ENCODE measurements around the gene MCIDAS. TPM values are rescaled to one million over a fixed set of nuclear protein-coding genes. Genes with fewer than 3 reads are reported as not detected.

Gene MCIDAS
- total RNA-seq, 1 experiment from 2014 or later = 6.4 TPM

DNA sequence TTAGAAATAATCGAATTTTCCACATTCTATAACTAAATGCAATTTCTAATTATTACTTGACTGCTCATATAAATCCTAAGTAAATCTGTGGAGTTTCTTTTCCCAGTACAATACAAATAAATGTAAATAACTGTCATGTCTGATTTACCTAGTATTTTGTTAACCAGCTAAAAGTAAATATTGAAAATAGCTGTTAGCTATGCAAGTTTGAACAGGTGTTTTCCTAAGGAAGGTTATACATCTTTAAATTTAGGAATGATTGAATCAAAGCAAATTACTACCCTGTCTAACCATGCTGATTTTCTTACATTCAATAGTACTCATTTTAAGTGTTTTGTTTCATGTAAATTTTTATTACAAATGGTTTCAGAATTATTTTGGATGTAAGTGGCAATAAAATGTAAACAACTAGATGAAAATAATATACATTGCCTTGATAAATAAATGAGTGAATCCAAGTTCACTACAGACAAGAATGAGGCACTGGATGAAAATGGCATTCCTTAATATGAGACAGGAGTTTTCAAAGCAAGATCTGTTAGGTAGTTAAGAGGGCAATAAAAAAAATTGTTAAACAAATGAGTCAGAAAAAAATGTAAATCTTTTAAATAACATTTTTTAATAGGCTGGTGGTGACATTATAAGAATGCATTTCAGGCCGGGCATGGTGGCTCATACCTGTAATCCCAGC lies 15.8 kb downstream of the MCIDAS start:
- H3K4me3 ChIP-seq (replicated peaks in 1 of 2; ENCODE audit: low read depth in 1 of 2, low read length in 2 of 2) = no peak overlapping the region
- no peak overlapping the region for H3K9ac ChIP-seq (ENCODE audit: low read length)
- ATAC-seq (no peak), DNase-seq (ENCODE audit: low read depth, low spot score) (no peak)
- H4K20me1 ChIP-seq (ENCODE audit: insufficient read depth) = no peaks in the 10 kb centered on the region
- no peaks in the 10 kb centered on the region for H3K36me3 ChIP-seq (ENCODE audit: control insufficient read depth in 1 of 2, insufficient read depth in 2 of 2, low read length in 2 of 2)
- H3K4me1 ChIP-seq (ENCODE audit: control insufficient read depth in 1 of 2, insufficient read depth in 2 of 2, low read length in 2 of 2) = no peaks in the 10 kb centered on the region
- intact Hi-C loops (cut with micrococcal nuclease) = no loop called here
- H3K27me3 ChIP-seq (ENCODE audit: insufficient read depth, low read length) = no peaks in the 10 kb centered on the region
- POLR2A ChIA-PET = no interaction called here
- CTCF ChIA-PET = no interaction called here
- no peaks in the 10 kb centered on the region for H3K79me2 ChIP-seq (ENCODE audit: insufficient read depth, low read length)
- H3K9me2 ChIP-seq (ENCODE audit: insufficient read depth) = 0 out of 2 replicates have a peak, but pooled peaks cover 3% of the 10 kb centered on the region
- H3K27ac ChIP-seq (ENCODE audit: low read depth, low read length) = no peak overlapping the region
- H2AFZ ChIP-seq (ENCODE audit: low read depth, low read length, poor library complexity, severe bottlenecking) = no peak overlapping the region
- BruUV-seq (replicated peaks) = no TSS peak
- TF ChIP-seq ZFX (IDR thresholded peaks at IDR 0.05) = no peak
- no peak for TF ChIP-seq EGR1 (IDR thresholded peaks at IDR 0.05; ENCODE audit: low read depth)
- no peak for TF ChIP-seq ZNF274 (IDR thresholded peaks at IDR 0.05; ENCODE audit: low read depth, low read length)
- TF ChIP-seq POLR2A (IDR thresholded peaks at IDR 0.05; ENCODE audit: borderline replicate concordance, extremely low read depth, insufficient read depth, insufficient read length) = no peak
- no peak overlapping the region for H3K4me2 ChIP-seq (ENCODE audit: low read length)
- H3K9me3 ChIP-seq (ENCODE audit: control insufficient read depth in 1 of 2, insufficient read depth in 1 of 2, low read depth in 1 of 2, low read length in 2 of 2) = no peaks in the 10 kb centered on the region
- RAD21 ChIA-PET (ENCODE audit: low non-redundant PET in 1 of 2, low total read pairs in 2 of 2, uncharacterized antibody in 2 of 2, unreplicated experiment in 2 of 2) = no interaction called here

DNA sequence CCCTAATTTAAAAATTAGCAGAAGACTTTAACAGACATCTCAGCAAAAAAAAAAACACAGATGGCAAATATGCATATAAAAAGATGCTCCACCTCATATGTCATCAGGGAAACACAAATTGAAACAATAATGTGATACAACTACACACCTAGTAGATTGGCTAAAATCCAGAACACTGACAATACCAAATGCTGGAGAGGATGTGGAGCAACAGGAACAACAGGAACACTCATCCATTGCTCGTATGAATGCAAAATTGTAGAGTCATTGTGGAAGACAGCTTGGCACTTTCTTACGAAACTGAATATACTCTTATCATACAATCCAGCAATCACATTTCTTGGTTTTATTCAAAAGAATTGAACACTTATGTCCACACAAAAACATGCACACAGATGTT lies 22.1 kb downstream of the MCIDAS start:
- no peak for ATAC-seq
- Histone ChIP-seq H3K9me2 (ENCODE audit: insufficient read depth) (0 out of 2 replicates have a peak, but pooled peaks cover 3% of the 10 kb centered on the region), H3K4me3 (replicated peaks in 1 of 2; ENCODE audit: low read depth in 1 of 2, low read length in 2 of 2) (no peak overlapping the region), H4K20me1 (ENCODE audit: insufficient read depth) (no peaks in the 10 kb centered on the region), H3K79me2 (ENCODE audit: insufficient read depth, low read length) (no peaks in the 10 kb centered on the region), H3K36me3 (ENCODE audit: control insufficient read depth in 1 of 2, insufficient read depth in 2 of 2, low read length in 2 of 2) (no peaks in the 10 kb centered on the region), H3K27ac (ENCODE audit: low read depth, low read length) (no peak overlapping the region), H3K27me3 (ENCODE audit: insufficient read depth, low read length) (no peaks in the 10 kb centered on the region), H3K4me1 (ENCODE audit: control insufficient read depth in 1 of 2, insufficient read depth in 2 of 2, low read length in 2 of 2) (no peaks in the 10 kb centered on the region), H3K4me2 (ENCODE audit: low read length) (no peak overlapping the region), H3K9me3 (ENCODE audit: control insufficient read depth in 1 of 2, insufficient read depth in 1 of 2, low read depth in 1 of 2, low read length in 2 of 2) (no peaks in the 10 kb centered on the region), H2AFZ (ENCODE audit: low read depth, low read length, poor library complexity, severe bottlenecking) (no peak overlapping the region), H3K9ac (ENCODE audit: low read length) (no peak overlapping the region)
- POLR2A ChIA-PET = no interaction called here
- RAD21 ChIA-PET (ENCODE audit: low non-redundant PET in 1 of 2, low total read pairs in 2 of 2, uncharacterized antibody in 2 of 2, unreplicated experiment in 2 of 2) = no interaction called here
- intact Hi-C loops (cut with micrococcal nuclease) = no loop called here
- BruUV-seq (replicated peaks) = no TSS peak
- no peak for DNase-seq (ENCODE audit: low read depth, low spot score)
- CTCF ChIA-PET = no interaction called here
- TF ChIP-seq FOSL1 (IDR thresholded peaks at IDR 0.05; ENCODE audit: low read depth) (no peak), ZNF274 (IDR thresholded peaks at IDR 0.05; ENCODE audit: low read depth, low read length) (no peak), YY1 (IDR thresholded peaks at IDR 0.05; ENCODE audit: extremely low read depth, insufficient replicate concordance, low read depth, low read length) (no peak), TCF7L2 (IDR thresholded peaks at IDR 0.05; ENCODE audit: borderline replicate concordance, extremely low read depth, insufficient read depth, insufficient read length) (no peak), MAX (IDR thresholded peaks at IDR 0.05) (no peak), SRF (IDR thresholded peaks at IDR 0.05; ENCODE audit: low read depth) (no peak), EZH2phosphoT487 (IDR thresholded peaks at IDR 0.05; ENCODE audit: borderline replicate concordance) (no peak), CEBPB (IDR thresholded peaks at IDR 0.05; ENCODE audit: low read depth) (no peak), RAD21 (IDR thresholded peaks at IDR 0.05; ENCODE audit: low read depth) (no peak), SIN3A (IDR thresholded peaks at IDR 0.05; ENCODE audit: low read depth) (no peak)
- TF ChIP-seq, protein P1, sequence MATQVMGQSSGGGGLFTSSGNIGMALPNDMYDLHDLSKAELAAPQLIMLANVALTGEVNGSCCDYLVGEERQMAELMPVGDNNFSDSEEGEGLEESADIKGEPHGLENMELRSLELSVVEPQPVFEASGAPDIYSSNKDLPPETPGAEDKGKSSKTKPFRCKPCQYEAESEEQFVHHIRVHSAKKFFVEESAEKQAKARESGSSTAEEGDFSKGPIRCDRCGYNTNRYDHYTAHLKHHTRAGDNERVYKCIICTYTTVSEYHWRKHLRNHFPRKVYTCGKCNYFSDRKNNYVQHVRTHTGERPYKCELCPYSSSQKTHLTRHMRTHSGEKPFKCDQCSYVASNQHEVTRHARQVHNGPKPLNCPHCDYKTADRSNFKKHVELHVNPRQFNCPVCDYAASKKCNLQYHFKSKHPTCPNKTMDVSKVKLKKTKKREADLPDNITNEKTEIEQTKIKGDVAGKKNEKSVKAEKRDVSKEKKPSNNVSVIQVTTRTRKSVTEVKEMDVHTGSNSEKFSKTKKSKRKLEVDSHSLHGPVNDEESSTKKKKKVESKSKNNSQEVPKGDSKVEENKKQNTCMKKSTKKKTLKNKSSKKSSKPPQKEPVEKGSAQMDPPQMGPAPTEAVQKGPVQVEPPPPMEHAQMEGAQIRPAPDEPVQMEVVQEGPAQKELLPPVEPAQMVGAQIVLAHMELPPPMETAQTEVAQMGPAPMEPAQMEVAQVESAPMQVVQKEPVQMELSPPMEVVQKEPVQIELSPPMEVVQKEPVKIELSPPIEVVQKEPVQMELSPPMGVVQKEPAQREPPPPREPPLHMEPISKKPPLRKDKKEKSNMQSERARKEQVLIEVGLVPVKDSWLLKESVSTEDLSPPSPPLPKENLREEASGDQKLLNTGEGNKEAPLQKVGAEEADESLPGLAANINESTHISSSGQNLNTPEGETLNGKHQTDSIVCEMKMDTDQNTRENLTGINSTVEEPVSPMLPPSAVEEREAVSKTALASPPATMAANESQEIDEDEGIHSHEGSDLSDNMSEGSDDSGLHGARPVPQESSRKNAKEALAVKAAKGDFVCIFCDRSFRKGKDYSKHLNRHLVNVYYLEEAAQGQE (IDR thresholded peaks at IDR 0.05; ENCODE audit: low read depth) = no peak
- TF ChIP-seq, protein P2, sequence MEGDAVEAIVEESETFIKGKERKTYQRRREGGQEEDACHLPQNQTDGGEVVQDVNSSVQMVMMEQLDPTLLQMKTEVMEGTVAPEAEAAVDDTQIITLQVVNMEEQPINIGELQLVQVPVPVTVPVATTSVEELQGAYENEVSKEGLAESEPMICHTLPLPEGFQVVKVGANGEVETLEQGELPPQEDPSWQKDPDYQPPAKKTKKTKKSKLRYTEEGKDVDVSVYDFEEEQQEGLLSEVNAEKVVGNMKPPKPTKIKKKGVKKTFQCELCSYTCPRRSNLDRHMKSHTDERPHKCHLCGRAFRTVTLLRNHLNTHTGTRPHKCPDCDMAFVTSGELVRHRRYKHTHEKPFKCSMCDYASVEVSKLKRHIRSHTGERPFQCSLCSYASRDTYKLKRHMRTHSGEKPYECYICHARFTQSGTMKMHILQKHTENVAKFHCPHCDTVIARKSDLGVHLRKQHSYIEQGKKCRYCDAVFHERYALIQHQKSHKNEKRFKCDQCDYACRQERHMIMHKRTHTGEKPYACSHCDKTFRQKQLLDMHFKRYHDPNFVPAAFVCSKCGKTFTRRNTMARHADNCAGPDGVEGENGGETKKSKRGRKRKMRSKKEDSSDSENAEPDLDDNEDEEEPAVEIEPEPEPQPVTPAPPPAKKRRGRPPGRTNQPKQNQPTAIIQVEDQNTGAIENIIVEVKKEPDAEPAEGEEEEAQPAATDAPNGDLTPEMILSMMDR (IDR thresholded peaks at IDR 0.05 in 2 of 3, conservative IDR thresholded peaks at IDR 0.05 in 1 of 3; ENCODE audit: borderline replicate concordance in 1 of 3, insufficient read depth in 1 of 3, low read depth in 2 of 3, low read length in 2 of 3) = no peak
- TF ChIP-seq, protein P3, sequence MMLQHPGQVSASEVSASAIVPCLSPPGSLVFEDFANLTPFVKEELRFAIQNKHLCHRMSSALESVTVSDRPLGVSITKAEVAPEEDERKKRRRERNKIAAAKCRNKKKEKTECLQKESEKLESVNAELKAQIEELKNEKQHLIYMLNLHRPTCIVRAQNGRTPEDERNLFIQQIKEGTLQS (IDR thresholded peaks at IDR 0.05) = no peak

Data from HCT116 (cell line).